AG10803 (cell line): ENCODE measurements around the gene XRRA1.

ENCODE experiments used
- DNase-seq: peaks from one replicate; pipeline ENCODE4 v3.0.0; 2010; ENCODE audit warnings: low read depth
- H3K4me3 ChIP-seq: 2 replicates; pipeline ENCODE4 v1.5.1; 2011; ENCODE audit warnings: mild to moderate bottlenecking, low read length, control low read depth
- CTCF ChIP-seq: conservative IDR thresholded peaks from 2 replicates; pipeline ENCODE4 v1.5.1; 2011; ENCODE audit warnings: mild to moderate bottlenecking, low read length, control low read depth, inconsistent platforms

Gene XRRA1

GRCh38 chr11:74820763-74821162, 128.1 kb downstream of the XRRA1 start:
- peak; percentile 93 for DNase-seq
- H3K4me3 ChIP-seq, result no peak overlapping the region
- no peak for TF ChIP-seq CTCF

GRCh38 chr11:74819400-74819799, 129.5 kb downstream of the XRRA1 start:
- TF ChIP-seq CTCF, result no peak
- peak; percentile 51 for DNase-seq

GRCh38 chr11:74818283-74818946, 130.5 kb downstream of the XRRA1 start:
- no peak for DNase-seq
- H3K4me3 ChIP-seq, result no peak overlapping the region
- no peak for TF ChIP-seq CTCF

More at GRCh38 chr11:74819400-74819799, 129.5 kb downstream of the XRRA1 start:
- no peak overlapping the region for H3K4me3 ChIP-seq

- H3K4me3 ChIP-seq, result no peak overlapping the region
- no peak for TF ChIP-seq CTCF
- DNase-seq, result no peak
These were observed 132.2 kb downstream of the XRRA1 start for GRCh38 chr11:74816664-74817063.

GRCh38 chr11:74815966-74816365, 132.9 kb downstream of the XRRA1 start:
- TF ChIP-seq CTCF, result no peak
- H3K4me3 ChIP-seq, result no peak overlapping the region

GRCh38 chr11:74809801-74810200, 139.1 kb downstream of the XRRA1 start:
- TF ChIP-seq CTCF, result no peak
- no peak for DNase-seq
- H3K4me3 ChIP-seq, result no peak overlapping the region

More at GRCh38 chr11:74815966-74816365, 132.9 kb downstream of the XRRA1 start:
- no peak for DNase-seq

- no peak for TF ChIP-seq CTCF
- H3K4me3 ChIP-seq, result no peak overlapping the region
These were observed 142.6 kb downstream of the XRRA1 start for GRCh38 chr11:74806267-74806666.

More at GRCh38 chr11:74806267-74806666, 142.6 kb downstream of the XRRA1 start:
- DNase-seq, result no peak
